NB4 (cell line): ENCODE measurements around the gene PDE11A.

Experiments
- DNase-seq: peaks from one replicate; pipeline ENCODE4 v3.0.0; 2010; ENCODE audit warnings: low read depth
- H3K4me3 ChIP-seq: one replicate; pipeline ENCODE4 v1.5.1; 2011; ENCODE audit warnings: mild to moderate bottlenecking, low read depth, low read length, moderate library complexity
- CTCF ChIP-seq: IDR thresholded peaks from one replicate; pipeline ENCODE4 v1.5.1; 2012; ENCODE audit warnings: low read depth, low read length
- MAX ChIP-seq: IDR thresholded peaks from 2 replicates; pipeline ENCODE4 v1.6.1; 2011; ENCODE audit warnings: low read depth, low read length
- MYC ChIP-seq: IDR thresholded peaks from 2 replicates; pipeline ENCODE4 v1.6.1; 2011; ENCODE audit warnings: low read depth, low read length
- POLR2A ChIP-seq: IDR thresholded peaks from 2 replicates; pipeline ENCODE4 v1.6.1; 2011; ENCODE audit warnings: mild to moderate bottlenecking; ENCODE audit not compliant: insufficient read length; ENCODE audit errors: extremely low read depth

Gene PDE11A

GRCh38 chr2:177897278-177897677, 175.3 kb downstream of the PDE11A start:
- H3K4me3 ChIP-seq: no peak overlapping the region
- no peak for TF ChIP-seq POLR2A
- TF ChIP-seq CTCF: no peak
- no peak for TF ChIP-seq MAX
- TF ChIP-seq MYC: no peak
- DNase-seq: no peak

GRCh38 chr2:177896587-177896986, 176.0 kb downstream of the PDE11A start:
- H3K4me3 ChIP-seq: no peak overlapping the region
- TF ChIP-seq POLR2A (no peak), CTCF (no peak), MAX (no peak), MYC (no peak)
- DNase-seq: no peak

GRCh38 chr2:177894546-177894945, 178.0 kb downstream of the PDE11A start:
- H3K4me3 ChIP-seq: no peak overlapping the region
- no peak for TF ChIP-seq POLR2A
- no peak for TF ChIP-seq MYC
- TF ChIP-seq CTCF: no peak
- TF ChIP-seq MAX: no peak
- no peak for DNase-seq

- DNase-seq: no peak
- no peak for TF ChIP-seq MYC
- TF ChIP-seq CTCF: no peak
- no peak for TF ChIP-seq POLR2A
- no peak for TF ChIP-seq MAX
- no peak overlapping the region for H3K4me3 ChIP-seq
Observed at GRCh38 chr2:177893880-177894279, 178.7 kb downstream of the PDE11A start.

- TF ChIP-seq POLR2A (no peak), MYC (no peak), MAX (no peak), CTCF (no peak)
- no peak for DNase-seq
- H3K4me3 ChIP-seq: no peak overlapping the region
Observed at GRCh38 chr2:177891533-177891932, 181.0 kb downstream of the PDE11A start.
